EH (cell line): ENCODE results near the gene SCARF2.
"Not testable (repeated sequence)": the region's sequence is repeated elsewhere in the genome, so short reads cannot be mapped to it uniquely, and the experiment has no call there.

Experiments
- DNase-seq: peaks from one replicate; pipeline ENCODE4 v3.0.0-alpha.2; 2015; ENCODE audit warnings: low read depth

Gene SCARF2

DNA sequence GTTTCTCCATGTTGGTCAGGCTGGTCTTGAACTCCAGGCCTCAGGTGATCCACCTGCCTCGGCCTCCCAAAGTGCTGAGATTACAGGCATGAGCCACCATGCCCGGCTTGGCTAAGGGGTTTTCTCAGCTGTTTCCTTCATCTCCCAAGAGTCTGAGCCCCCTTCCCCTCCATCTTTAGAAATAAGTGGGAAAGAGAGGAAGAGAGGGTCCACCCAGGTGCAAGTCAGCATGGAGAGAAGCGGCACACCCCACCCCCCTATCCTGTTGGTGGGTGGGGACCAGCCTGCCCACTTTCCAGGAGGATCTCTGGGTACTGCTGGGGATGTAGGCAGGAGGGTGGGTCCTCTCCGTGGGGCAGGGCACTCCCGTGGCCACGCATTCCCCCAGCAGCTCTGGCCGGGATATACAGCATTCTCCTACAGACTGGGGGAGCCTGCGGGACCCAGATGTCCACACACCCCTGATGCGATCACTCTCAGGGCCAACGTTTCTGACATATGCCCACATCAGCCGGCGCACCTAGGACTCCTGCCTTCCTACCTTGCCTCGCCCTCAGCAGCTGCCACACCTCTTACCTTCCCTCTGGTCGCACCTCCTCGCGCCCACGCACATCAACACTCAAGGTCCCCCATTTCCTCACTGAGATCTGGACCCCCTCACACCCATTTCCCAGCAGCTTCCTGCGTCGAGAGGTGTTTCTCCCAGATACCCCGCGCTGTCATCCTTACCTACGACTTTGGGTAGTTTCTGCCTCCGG is 8.9 kb downstream of the SCARF2 start:
- no peak for DNase-seq

GRCh38 chr22:20427945-20428417 is 9.6 kb downstream of the SCARF2 start:
- DNase-seq = no peak

GRCh38 chr22:20427104-20427944 is 10.3 kb downstream of the SCARF2 start:
- DNase-seq = no peak

DNA sequence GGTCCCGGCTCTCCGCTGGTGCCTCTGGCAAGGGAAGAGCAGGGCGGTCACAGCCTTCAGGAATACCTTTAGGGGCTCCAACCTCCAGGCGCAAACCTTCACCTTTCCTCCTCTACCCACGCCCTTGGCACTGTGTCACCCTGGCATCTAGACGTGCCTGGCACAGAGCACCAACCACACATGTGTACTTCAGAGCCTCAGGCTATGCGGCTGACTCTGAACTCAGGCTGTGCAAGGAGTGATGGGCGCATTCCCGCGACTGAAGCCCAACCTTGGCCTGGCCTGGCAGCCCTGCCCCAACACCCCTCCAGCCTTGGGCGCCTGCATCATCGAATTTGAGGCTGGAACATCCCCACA is 11.4 kb downstream of the SCARF2 start:
- DNase-seq = peak; percentile 11

DNA sequence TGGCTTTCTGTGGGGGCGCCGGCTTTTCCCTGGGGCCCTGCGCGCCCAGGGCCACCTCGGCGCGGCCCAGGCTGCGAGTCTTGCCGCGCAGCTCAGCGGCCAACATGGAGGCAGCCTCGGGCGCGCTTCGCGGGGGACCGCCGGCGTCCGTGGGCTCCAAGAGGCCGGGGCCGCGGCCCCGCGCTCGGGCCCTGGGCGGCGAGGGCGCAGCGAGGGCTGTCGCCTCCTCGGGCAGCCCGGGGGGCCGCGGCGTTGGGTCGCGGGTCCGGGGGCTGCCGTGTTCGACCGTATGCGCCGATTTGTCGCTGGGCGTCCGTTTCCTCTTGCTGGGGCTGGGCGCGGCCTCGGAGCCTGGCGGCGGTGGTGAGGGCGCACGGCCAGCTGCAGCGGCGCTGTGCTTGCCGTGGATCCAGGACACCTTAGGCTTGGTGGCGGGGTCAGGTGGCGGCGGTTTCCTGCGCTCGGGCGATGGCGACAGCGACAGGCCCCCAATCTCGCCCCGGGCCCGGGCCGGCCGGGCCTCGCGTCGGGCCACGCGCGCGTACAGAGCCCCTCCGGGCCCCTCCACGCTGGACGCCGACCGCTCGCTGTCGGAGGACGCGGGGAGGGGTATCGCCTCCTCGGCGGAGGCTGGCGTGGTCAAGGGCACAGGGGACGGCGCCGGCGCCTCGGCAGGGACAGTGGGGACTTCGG is 11.9 kb downstream of the SCARF2 start:
- no peak for DNase-seq

DNA sequence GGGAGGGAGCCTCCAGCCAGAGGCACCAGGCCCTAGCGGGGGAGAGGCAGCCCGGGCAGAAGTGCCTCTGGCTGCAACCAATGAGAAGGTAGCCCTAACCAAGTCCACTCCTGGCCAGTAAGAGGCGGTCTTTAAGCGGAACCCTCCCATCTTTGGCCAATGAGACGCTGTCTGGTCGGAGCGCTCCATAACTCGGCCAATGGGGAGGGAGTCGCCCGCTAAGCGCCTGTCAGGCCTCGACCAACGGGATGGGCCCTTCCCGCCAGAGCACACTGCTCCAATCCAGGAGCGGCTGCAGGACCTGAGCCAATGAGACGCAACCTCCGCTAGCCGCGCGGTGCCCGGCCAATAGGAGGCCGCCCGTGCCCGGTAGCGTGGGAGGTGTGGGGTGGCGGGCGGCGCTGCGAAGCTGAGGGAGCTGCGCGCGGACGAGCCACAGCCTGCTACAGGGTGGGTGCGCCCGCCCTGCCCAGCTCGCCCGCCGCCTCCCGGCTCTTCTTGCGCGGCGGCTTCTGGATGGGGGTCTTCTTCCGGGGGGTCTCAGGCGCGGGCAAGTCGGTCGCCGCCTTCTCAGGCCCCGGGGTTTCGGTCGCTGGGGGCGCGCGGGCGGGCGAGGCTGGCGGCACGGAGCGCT is 12.6 kb downstream of the SCARF2 start:
- DNase-seq = peak; percentile 34

GRCh38 chr22:20424568-20424931 is 13.1 kb downstream of the SCARF2 start:
- DNase-seq = no peak

- peak; percentile 16 for DNase-seq
These were observed 13.6 kb downstream of the SCARF2 start for GRCh38 chr22:20423906-20424551.

- peak; percentile 77 for DNase-seq
These were observed 14.4 kb downstream of the SCARF2 start for GRCh38 chr22:20423008-20423905.

DNA sequence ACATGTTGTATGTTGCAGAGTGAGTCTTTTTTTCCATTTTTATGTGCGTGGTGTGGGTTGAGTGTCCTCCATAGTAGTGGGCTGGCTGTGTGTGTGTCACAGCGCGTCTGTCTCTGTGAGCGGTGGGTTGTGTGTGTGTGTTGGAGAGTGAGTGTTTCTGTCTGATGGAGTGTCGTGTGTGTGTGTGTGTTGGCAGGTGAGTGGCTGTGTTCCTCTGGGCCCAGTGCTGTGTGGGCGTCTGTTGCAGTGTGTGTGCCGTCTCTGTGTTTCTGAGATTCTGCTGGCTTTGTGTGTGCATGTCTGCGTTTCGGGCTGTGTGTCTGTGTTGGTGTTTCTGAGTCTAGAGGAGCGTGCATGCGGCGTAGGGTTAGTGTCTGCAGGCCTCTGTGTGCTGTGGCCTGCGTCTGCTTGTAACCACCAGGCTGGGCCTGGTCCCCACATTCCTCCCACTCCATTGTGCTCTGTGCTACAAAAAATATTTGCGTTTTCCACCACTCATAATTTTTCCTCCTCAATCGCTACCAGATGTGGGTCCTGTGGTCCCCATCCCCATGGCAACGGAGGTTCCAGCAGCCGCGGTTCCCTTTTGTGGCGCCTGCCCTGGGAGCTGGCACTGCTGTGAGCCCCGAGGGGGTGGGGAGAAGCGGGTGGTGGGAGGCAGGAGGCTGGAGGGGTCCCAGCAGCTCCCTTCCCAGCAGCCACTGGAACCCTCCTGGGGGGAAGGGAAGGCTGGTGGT is 15.2 kb downstream of the SCARF2 start:
- peak; percentile 89 for DNase-seq

- DNase-seq = no peak
These were observed 16.1 kb downstream of the SCARF2 start for GRCh38 chr22:20421507-20421874.

DNA sequence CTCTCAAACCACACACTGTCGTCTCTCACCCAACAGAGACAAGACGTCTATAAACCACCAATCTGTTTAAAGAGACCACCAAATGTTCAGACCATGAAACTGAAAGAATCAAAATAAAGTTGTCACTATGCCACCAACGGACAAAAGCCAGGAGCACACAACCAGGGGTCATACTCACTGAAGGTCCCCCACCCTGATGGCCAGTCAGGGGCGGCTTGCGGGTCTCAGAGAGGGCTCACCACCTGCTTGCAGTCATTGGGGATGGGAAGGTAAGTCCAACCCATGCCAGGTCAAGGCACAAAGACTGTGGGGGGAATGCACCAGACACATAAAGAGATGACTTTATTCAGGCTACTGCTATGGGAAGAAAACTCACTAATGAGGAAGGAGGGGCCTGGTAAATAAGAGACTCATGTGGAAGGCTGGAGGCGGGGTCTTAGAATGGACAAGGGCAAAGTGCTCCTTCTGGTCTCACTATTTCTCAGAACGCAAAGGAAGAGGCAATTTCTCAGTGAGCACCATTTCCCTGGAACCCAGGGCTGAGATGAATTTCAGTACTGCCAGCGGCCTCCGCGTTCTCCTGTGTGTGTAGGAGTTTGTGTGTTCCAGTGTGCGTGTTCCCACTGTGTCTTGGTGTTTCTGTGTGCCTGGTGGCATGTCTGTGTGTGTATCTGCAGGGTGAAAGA is 17.3 kb downstream of the SCARF2 start:
- no peak for DNase-seq

DNA sequence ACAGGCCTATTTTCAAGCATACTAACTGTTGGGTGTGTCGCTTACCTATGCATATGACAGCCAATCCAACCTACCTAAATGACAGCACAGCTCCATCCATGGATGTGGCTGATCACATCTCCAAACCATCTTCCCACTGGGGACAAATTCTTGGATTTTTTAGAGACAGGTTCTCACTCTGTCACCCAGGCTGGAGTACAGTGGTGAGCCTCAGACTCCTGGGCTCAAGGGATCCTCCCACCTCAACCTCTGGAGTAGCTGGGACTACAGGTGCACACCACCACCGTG is 18.0 kb downstream of the SCARF2 start:
- DNase-seq = no peak

GRCh38 chr22:20418211-20418788 is 19.3 kb downstream of the SCARF2 start:
- DNase-seq = peak; percentile 88

GRCh38 chr22:20415699-20416098 is 21.9 kb downstream of the SCARF2 start:
- DNase-seq = not testable (repeated sequence)

DNA sequence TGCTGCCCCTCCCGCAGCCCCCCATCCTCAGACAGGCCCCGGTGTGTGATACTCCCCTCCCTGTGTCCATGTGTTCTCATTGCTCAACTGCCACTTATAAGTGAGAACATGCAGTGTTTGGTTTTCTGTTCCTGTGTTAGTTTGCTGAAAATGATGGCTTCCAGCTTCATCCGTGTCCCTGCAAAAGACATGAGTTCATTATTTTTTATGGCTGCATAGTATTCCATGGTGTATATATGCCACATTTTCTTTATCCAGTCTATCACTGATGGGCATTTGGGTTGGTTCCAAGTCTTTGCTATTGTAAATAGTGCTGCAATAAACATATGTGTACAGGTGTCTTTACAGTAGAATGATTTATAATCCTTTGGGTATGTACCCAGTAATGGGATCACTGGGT is 22.4 kb downstream of the SCARF2 start:
- not testable (repeated sequence) for DNase-seq

DNA sequence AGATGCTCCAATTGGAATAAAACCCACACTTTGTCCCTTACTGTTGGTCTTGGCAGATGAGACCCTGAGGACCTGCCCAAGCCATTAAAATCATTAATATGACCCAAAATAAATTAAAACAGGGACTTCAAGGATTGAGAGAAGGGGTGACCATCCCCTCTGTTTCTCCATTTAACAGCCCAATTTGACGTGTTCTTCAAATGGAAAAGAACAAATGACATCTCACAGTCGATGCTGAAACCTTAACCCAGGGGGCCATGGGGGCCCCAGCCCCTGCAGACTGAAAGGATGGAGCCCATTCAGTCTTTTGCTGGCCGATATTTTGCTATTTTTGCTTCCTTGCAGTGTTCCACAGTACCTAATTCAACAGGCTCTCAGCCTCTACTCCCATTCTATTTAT is 23.2 kb downstream of the SCARF2 start:
- no peak for DNase-seq

DNA sequence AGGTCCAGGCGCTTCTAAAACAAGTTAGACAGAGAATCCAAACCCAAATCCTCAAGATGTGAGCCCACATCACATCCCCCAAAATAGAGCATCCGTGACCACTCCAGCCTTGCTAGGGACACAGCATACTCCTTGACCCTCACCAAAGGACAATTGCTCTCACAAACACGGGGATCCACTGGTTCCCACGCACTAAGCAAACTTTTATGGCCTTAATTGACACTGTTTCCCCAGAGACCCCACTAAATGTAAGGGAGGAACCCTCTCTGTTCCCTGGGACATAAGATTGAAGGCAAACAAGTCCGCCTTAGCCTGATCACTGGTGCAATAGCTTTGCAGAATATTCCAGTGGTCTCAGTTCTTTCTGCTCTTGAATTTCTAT is 23.6 kb downstream of the SCARF2 start:
- no peak for DNase-seq
